NCI-H2196 treated with DMSO at 0.1 percent for 48 hours (cell line): ENCODE results near the gene TTL.
"Not testable (repeated sequence)": the region's sequence is repeated elsewhere in the genome, so short reads cannot be mapped to it uniquely, and the experiment has no call there.

Experiments
- DNase-seq: peaks from one replicate; lab custom pipeline; 2025; ENCODE audit not compliant: unreplicated experiment; lab: John Stamatoyannopoulos, UW

TTL gene

DNA sequence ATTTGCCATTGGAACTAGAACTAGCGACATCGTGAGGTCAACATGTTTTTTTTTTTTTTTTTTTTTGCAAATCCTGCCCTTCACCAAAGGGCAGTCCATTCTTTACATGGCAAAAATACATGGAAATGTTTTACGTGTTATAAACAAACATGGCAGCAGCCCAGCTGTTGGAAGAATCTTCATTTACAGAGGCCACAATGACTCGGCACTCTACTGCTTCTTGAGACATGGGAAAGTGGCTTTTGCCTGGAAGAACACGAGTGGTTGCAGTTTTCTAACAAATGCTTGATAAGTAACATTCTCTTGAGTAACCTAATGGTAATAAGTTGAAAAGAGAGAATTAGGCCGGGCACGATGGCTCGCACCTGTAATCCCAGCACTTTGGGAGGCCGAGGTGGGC, 37.5 kb downstream of the TTL start:
- no peak for DNase-seq

- no peak for DNase-seq
These were observed 38.4 kb downstream of the TTL start for GRCh38 chr2:112520234-112520783.

DNA sequence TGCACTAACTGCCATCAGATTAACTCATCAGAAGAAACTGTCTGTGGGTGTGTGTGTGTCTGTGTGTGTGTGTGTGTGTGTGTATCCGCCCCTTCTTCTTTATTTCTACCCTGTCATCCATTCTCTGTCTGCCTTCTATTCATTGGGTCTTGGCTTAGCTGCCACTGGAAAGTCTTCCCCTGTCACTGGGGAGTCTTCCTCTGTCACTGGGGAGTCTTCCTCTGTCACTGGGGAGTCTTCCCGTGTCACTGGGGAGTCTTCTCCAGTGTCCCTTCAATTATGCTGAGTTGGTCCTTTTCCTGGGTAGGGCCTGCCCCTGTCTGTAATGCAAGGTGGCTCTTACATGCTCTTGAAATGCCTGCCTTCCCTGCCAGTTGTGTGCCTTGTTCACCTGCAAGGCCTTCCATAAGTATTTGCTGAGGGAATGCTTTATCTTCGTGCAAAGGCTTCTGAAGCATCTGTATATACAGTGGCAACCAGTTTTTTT, 41.4 kb downstream of the TTL start:
- DNase-seq = no peak

- not testable (repeated sequence) for DNase-seq
These were observed 42.3 kb downstream of the TTL start for GRCh38 chr2:112524276-112524675.

DNA sequence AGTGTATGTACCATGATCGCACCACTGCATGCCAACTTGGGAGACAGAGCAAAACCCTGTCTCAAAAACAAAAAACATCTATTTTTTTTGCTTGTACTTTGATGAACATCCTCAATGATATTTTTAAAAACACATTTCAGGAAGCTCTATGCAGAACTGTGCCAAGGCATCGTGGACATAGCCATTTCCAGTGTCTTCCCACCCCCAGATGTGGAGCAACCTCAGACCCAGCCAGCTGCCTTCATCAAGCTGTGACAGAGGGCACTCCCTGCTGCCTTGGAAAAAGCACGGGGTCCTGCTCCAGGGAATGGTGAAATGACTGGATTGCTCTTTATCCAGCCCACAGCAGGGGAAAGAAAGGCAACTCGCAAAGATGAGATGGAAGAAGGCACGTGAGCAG, 46.6 kb downstream of the TTL start:
- no peak for DNase-seq

- no peak for DNase-seq
These were observed 47.8 kb downstream of the TTL start for GRCh38 chr2:112529757-112530156.

DNA sequence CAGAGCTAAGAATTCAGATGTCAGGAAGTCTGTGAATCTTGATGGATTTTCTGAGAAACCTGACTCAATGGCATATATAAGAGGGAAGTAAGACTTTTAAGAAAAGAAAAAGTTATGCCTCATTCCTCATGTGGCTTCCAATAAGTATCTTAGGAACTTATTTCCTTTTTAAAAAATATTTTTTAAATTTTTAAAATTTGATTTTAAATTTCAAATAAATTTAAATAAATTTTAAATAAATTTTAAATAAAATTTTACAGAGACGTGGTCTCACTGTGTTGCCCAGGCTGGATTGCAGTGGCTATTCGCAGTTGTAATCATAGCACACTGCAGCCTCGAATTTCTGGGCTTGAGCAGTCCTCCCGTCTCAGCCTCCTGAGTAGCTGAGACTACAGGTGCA, 48.8 kb downstream of the TTL start:
- no peak for DNase-seq

GRCh38 chr2:112534826-112535225, 52.9 kb downstream of the TTL start:
- DNase-seq = no peak

DNA sequence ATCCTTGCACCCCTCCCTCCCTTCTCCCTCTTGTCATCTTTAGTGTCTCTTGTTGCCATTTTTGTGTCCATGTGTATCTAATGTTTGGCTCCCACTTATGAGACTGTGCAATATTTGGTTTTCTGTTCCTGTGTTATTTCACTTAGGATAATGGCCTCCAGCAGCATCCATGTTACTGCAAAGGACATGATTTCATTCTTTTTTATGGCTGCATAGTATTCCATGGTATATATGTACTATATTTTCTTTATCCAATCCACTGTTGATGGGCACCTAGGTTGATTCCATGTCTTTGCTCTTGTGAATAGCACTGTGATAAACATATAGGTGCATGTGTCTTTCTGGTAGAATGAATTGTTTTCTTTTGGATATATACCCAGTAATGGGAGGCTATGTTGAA, 54.7 kb downstream of the TTL start:
- DNase-seq = not testable (repeated sequence)

GRCh38 chr2:112539306-112539705, 57.4 kb downstream of the TTL start:
- no peak for DNase-seq

GRCh38 chr2:112540906-112541305, 59.0 kb downstream of the TTL start:
- no peak for DNase-seq

- peak; percentile 79 for DNase-seq
These were observed 59.6 kb downstream of the TTL start for GRCh38 chr2:112541315-112542122.

GRCh38 chr2:112542123-112542983, 60.4 kb downstream of the TTL start, which contains the start of gene POLR1B:
Gene POLR1B, plus strand, starts transcription at chr2:112542465. Its CDS starts 30 bp downstream, at chr2:112542495.
- DNase-seq = peak; percentile 88

GRCh38 chr2:112542984-112543661, 61.2 kb downstream of the TTL start:
- no peak for DNase-seq

- peak; percentile 50 for DNase-seq
These were observed 65.4 kb downstream of the TTL start for GRCh38 chr2:112547333-112547732.

DNA sequence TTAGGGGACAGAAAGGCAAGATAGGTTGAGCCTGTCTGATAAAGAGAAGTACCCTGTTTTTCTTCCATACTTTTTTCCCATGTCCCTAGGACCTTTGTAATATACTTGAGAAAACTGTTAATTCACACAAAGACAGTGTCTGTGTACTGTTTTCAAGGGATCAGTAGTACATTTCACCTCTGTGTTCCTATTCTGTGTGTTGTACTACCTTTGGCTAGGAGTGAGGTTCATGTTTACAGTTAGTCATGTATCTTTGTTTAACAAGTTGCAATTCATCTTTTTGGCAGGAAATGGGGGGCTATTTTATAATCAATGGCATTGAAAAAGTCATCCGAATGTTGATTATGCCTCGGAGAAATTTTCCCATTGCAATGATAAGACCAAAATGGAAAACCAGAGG, 67.0 kb downstream of the TTL start:
- no peak for DNase-seq

- no peak for DNase-seq
These were observed 84.1 kb downstream of the TTL start for GRCh38 chr2:112566104-112566503.

GRCh38 chr2:112566508-112566907, 84.6 kb downstream of the TTL start:
- not testable (repeated sequence) for DNase-seq

GRCh38 chr2:112572005-112572404, 90.0 kb downstream of the TTL start:
- no peak for DNase-seq

- no peak for DNase-seq
These were observed 95.8 kb downstream of the TTL start for GRCh38 chr2:112577756-112578155.

GRCh38 chr2:112579241-112579640, 97.3 kb downstream of the TTL start:
- no peak for DNase-seq
